CD4-positive, alpha-beta T cell treated with Interleukin-6 at 100 ng/mL for 8 hours (primary cell): ENCODE measurements around the gene ZCCHC2.

Experiments used
- DNase-seq: peaks from one replicate; pipeline ENCODE4 v3.0.0-alpha.2; 2020; ENCODE audit warnings: mixed read lengths, low spot score

ZCCHC2 gene

GRCh38 chr18:62610701-62611411 lies 88.0 kb downstream of the ZCCHC2 start:
- DNase-seq, result no peak

DNA sequence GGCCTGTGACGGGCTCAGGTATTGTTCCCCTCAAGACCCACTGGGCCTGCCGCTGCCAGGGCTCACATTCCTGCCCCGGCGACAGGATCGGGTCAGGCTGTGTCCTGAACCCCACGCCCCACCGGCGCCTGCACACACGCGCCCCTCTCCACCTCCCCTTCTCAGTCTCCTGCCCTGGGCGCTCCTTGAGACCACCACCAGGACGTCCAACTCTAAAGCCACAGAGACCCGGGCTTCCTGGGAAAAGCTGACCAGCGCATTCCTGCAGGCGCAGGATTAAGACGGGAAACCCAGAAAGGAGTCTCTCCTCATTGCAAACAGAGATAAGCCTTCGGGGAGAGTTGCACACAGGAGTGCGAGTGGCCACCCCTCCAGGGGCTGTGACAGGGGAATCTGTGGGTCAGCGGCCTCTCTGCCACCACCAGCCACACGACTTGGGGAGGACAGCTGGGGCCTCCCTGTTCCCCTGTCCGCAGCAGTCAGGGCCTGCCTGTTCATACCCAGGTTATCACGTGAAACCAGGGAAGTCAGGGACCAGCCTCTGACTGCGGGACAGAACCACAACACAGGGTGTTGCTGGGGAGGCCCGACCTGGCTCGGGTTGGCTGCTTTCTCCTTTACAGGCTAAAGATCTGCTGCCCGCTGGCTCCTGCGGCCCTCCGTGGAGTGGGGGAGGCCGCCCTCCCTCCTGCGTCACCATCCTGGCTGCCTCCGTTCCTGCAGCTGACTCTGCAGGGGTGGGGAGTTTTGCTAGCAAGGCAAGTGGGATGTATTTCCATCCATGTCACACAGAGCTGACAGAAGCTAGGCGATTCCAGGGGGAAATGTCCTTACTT lies 88.8 kb downstream of the ZCCHC2 start:
- DNase-seq, result no peak

DNA sequence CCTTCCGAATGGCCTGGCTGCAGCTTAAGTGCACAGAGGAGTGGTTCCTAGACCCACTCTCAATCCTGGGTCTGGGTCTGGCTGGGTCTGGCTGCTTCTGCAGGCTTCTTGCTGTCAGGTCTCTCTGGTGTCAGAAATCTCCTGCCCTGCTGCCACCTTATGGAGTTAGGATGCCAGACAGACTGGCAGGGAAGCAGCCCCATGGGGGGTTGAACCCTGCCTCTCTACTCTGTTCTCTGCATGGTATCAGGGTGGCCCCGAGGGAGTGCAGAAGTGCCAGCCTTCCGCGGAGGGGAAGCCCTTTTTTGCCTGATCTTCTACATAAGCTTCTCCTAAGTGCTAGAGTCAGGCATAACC lies 89.4 kb downstream of the ZCCHC2 start:
- no peak for DNase-seq

- no peak for DNase-seq
Observed at GRCh38 chr18:62612776-62613175, 90.0 kb downstream of the ZCCHC2 start.

DNA sequence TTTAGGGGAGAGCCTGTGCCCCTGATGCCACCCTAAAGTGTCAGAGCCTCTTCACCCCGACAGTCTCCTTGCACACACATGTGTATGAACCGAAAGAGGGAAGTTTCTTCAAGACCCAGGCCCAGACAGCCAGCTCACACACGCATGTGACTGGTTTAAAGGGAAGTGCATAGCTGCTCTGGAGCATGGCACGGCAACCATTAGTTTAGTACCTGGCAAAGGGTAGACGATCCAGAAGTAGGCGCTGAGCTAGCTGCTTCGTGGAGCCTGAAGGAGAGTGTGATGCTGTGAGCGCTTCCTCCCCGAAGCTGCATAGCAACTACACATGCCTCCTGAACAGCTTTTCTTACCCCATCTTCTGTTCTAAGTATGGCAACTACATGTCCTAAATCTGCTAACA lies 91.7 kb downstream of the ZCCHC2 start:
- no peak for DNase-seq

- no peak for DNase-seq
Observed at GRCh38 chr18:62616331-62616805, 93.5 kb downstream of the ZCCHC2 start.

DNA sequence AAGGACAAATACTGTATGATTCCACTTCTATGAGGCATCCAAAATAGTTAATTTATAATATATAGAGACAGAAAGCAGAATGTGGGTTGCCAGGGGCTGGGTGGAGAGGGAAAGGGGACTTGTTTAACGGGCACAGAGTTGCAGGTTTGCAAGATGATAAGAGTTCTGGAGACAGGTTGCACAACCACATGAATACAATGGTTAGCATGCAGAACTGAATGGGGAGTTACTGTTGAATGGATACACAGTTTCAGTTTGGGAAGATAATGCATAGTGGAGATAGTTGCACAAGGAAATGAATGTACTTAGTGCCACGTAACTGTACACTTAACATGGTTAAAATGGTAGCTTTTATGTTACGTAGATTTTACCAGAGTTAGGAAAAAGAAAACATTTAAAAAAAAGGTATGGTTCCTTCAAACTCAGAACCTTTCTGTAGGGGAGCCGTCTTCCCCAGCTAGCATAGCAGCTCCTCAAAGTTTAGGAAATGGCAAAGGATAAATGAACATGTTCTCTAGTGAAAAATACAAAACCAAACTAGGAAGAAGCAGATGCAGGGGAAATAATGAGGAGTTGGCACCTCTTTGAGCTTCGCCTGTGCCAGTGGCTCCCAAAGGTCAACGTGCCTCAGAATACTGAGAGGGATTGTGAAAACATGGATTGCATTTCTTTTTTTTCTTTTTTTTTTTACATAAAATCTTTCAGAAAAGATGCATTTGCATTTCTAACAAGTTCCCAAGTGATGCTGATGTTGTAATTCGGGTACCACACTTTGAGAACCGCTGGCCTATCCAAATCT lies 95.2 kb downstream of the ZCCHC2 start:
- DNase-seq, result no peak

- no peak for DNase-seq
Observed at GRCh38 chr18:62618735-62619134, 95.9 kb downstream of the ZCCHC2 start.

GRCh38 chr18:62621546-62621945 lies 98.7 kb downstream of the ZCCHC2 start:
- DNase-seq, result no peak

GRCh38 chr18:62625019-62625418 lies 102.2 kb downstream of the ZCCHC2 start:
- no peak for DNase-seq
